NCI-H1436 treated with DMSO at 0.1 percent for 48 hours (cell line): ENCODE data around the gene ADK.
"Not testable (repeated sequence)": the region's sequence is repeated elsewhere in the genome, so short reads cannot be mapped to it uniquely, and the experiment has no call there.

Experiments
- DNase-seq: peaks from one replicate; lab custom pipeline; 2025; lab: John Stamatoyannopoulos, UW

Gene ADK

GRCh38 chr10:74556072-74556705 lies 405.2 kb downstream of the ADK start:
- no peak for DNase-seq

- DNase-seq, result no peak
These were observed 406.1 kb downstream of the ADK start for GRCh38 chr10:74557098-74557497.

GRCh38 chr10:74558403-74558802 lies 407.4 kb downstream of the ADK start:
- no peak for DNase-seq

- no peak for DNase-seq
These were observed 407.9 kb downstream of the ADK start for GRCh38 chr10:74558897-74559296.

GRCh38 chr10:74568896-74569295 lies 417.9 kb downstream of the ADK start:
- DNase-seq, result not testable (repeated sequence)

GRCh38 chr10:74573497-74573896 lies 422.5 kb downstream of the ADK start:
- DNase-seq, result not testable (repeated sequence)

- no peak for DNase-seq
These were observed 424.2 kb downstream of the ADK start for GRCh38 chr10:74575191-74575720.

GRCh38 chr10:74575912-74576311 lies 424.9 kb downstream of the ADK start:
- DNase-seq, result no peak

- DNase-seq, result no peak
These were observed 425.6 kb downstream of the ADK start for GRCh38 chr10:74576586-74576985.

- not testable (repeated sequence) for DNase-seq
These were observed 429.4 kb downstream of the ADK start for GRCh38 chr10:74580438-74580837.

GRCh38 chr10:74582566-74582965 lies 431.5 kb downstream of the ADK start:
- no peak for DNase-seq

- peak; percentile 79 for DNase-seq
These were observed 434.4 kb downstream of the ADK start for GRCh38 chr10:74585231-74586087.

- DNase-seq, result no peak
These were observed 435.1 kb downstream of the ADK start for GRCh38 chr10:74586088-74586585.

GRCh38 chr10:74587109-74587854 lies 436.3 kb downstream of the ADK start:
- no peak for DNase-seq

- peak; percentile 98 for DNase-seq
These were observed 438.2 kb downstream of the ADK start for GRCh38 chr10:74589226-74589673.

- DNase-seq, result no peak
These were observed 438.8 kb downstream of the ADK start for GRCh38 chr10:74589851-74590250.

GRCh38 chr10:74593470-74593869 lies 442.4 kb downstream of the ADK start:
- DNase-seq, result no peak

GRCh38 chr10:74596713-74597112 lies 445.7 kb downstream of the ADK start:
- DNase-seq, result no peak

GRCh38 chr10:74598891-74599566 lies 448.0 kb downstream of the ADK start:
- DNase-seq, result no peak

- no peak for DNase-seq
These were observed 448.7 kb downstream of the ADK start for GRCh38 chr10:74599672-74600071.

- DNase-seq, result no peak
These were observed 449.1 kb downstream of the ADK start for GRCh38 chr10:74600170-74600569.

GRCh38 chr10:74602576-74602975 lies 451.6 kb downstream of the ADK start:
- DNase-seq, result no peak
